GM12878 (cell line): ENCODE data around the gene HPSE2. TPM values are rescaled to one million over a fixed set of nuclear protein-coding genes. Genes with fewer than 3 reads are reported as not detected.

Experiments used
- ATAC-seq: fragments of 200-7000 bp; cut with Tn5 transposase; 3 replicates; pipeline ENCODE4 v1.9.1; 2020; ENCODE audit warnings: mild to moderate bottlenecking, moderate library complexity
- BruUV-seq: library from RNA; stranded (reverse); fragments of 400-500 nt; replicated peaks from 2 replicates; lab custom pipeline; 2021; lab: Mats Ljungman, UMichigan
- CTCF ChIA-PET: fragments of 300-600 bp; sonication (Branson Sonifier 250); formaldehyde crosslinking; extraction: SDS; loops from one replicate; lab custom pipeline; 2021; ENCODE audit warnings: inconsistent platforms; lab: Yijun Ruan, JAX
- POLR2A ChIA-PET: fragments of 350-600 bp; formaldehyde crosslinking; extraction: SDS; loops from one replicate; lab custom pipeline; 2021; ENCODE audit warnings: inconsistent platforms; lab: Charles Lee
- RAD21 ChIA-PET: fragments of 300-600 bp; sonication (Branson Sonifier 250); formaldehyde crosslinking; loops from one replicate; lab custom pipeline; 2023; ENCODE audit warnings: antibody characterized with exemption; ENCODE audit not compliant: unreplicated experiment; lab: Charles Lee
- SMC1A ChIA-PET: fragments of 300-600 bp; sonication (Branson Sonifier 250); formaldehyde crosslinking; loops from one replicate; lab custom pipeline; 2023; ENCODE audit not compliant: unreplicated experiment, uncharacterized antibody; lab: Charles Lee
- DNase-seq: peaks from one replicate; pipeline ENCODE4 v3.0.0-alpha.2; 2011; ENCODE audit warnings: low read depth, low spot score
- FAIRE-seq: peaks from 3 replicates; lab custom pipeline; 2011; peaks lifted over from hg19 to GRCh38; lab: Jason Lieb, UNC
- H2AFZ ChIP-seq: 2 replicates; pipeline ENCODE4 v1.6.0; 2011; ENCODE audit warnings: low read depth, low read length, control low read depth; ENCODE audit not compliant: control insufficient read depth
- H3K27ac ChIP-seq: 2 replicates; pipeline ENCODE4 v1.5.1; 2011; ENCODE audit warnings: control low read depth; ENCODE audit not compliant: control insufficient read depth, insufficient read depth
- H3K27me3 ChIP-seq, 2 experiments: replicated peaks in 1 of 2; 2 replicates each; pipeline versions ENCODE4 v1.6.0 to v1.6.1; 2011; ENCODE audit warnings: low read length in 1 of 2; ENCODE audit not compliant: control insufficient read depth in 2 of 2, insufficient read depth in 2 of 2
- H3K36me3 ChIP-seq, 2 experiments: 2 replicates each; pipeline ENCODE4 v1.5.1; 2011; ENCODE audit warnings: low read length in 1 of 2; ENCODE audit not compliant: control insufficient read depth in 2 of 2, insufficient read depth in 2 of 2
- H3K4me1 ChIP-seq: 2 replicates; pipeline ENCODE4 v1.6.1; 2011; ENCODE audit warnings: mild to moderate bottlenecking, low read length, moderate library complexity, mixed read lengths; ENCODE audit not compliant: control insufficient read depth, insufficient read depth
- H3K4me2 ChIP-seq: 2 replicates; pipeline ENCODE4 v1.6.0; 2011; ENCODE audit warnings: control low read depth; ENCODE audit not compliant: control insufficient read depth, insufficient read depth
- H3K4me3 ChIP-seq: fragments of 200-600 bp; sonication (generic); 2 replicates; pipeline ENCODE4 v1.5.1; 2016
- H3K79me2 ChIP-seq: 2 replicates; pipeline ENCODE4 v1.6.0; 2011; ENCODE audit warnings: low read length; ENCODE audit not compliant: control insufficient read depth, insufficient read depth
- H3K9ac ChIP-seq: 2 replicates; pipeline ENCODE4 v1.8.0; 2011; ENCODE audit warnings: low read length, control low read depth, mixed read lengths; ENCODE audit not compliant: control insufficient read depth, insufficient read depth
- H3K9me3 ChIP-seq: replicated peaks from 3 replicates; pipeline ENCODE4 v1.5.1; 2011; ENCODE audit warnings: mild to moderate bottlenecking, low read length; ENCODE audit not compliant: control insufficient read depth, insufficient read depth
- H4K20me1 ChIP-seq: 2 replicates; pipeline ENCODE4 v1.6.0; 2011; ENCODE audit not compliant: control insufficient read depth, insufficient read depth
- BRCA1 ChIP-seq: IDR thresholded peaks from 2 replicates; pipeline ENCODE4 v1.6.1; 2011; ENCODE audit warnings: low read depth, low read length, improper control_type of control experiment
- CHD1 ChIP-seq: IDR thresholded peaks from 2 replicates; pipeline ENCODE4 v1.6.1; 2012; ENCODE audit warnings: low read depth, low read length, improper control_type of control experiment
- CREM ChIP-seq: IDR thresholded peaks from 2 replicates; pipeline ENCODE4 v1.6.1; 2014; ENCODE audit warnings: antibody characterized with exemption, low read depth
- ESRRA ChIP-seq: IDR thresholded peaks from 2 replicates; pipeline ENCODE4 v1.6.1; 2012; ENCODE audit warnings: mild to moderate bottlenecking, low read length, improper control_type of control experiment
- IKZF1 ChIP-seq: fragments of 450-650 bp; conservative IDR thresholded peaks from 2 replicates; pipeline ENCODE4 v1.6.1; 2017; ENCODE audit warnings: antibody characterized with exemption, mild to moderate bottlenecking
- IKZF2 ChIP-seq, 2 experiments: fragments of 450-650 bp; IDR thresholded peaks; 2 replicates each; pipeline ENCODE4 v1.6.1; 2017; ENCODE audit warnings: mild to moderate bottlenecking in 2 of 2, moderate library complexity in 2 of 2
- MTA2 ChIP-seq: fragments of 450-650 bp; IDR thresholded peaks from 2 replicates; pipeline ENCODE4 v1.6.1; 2016; ENCODE audit warnings: low read depth, mild to moderate bottlenecking, moderate library complexity
- MYC ChIP-seq: IDR thresholded peaks from 2 replicates; pipeline ENCODE4 v1.6.1; 2011; ENCODE audit warnings: mild to moderate bottlenecking, low read length, moderate library complexity, inconsistent platforms; ENCODE audit not compliant: insufficient read depth, insufficient replicate concordance, insufficient read length, severe bottlenecking
- NR2F1 ChIP-seq: fragments of 450-650 bp; conservative IDR thresholded peaks from 2 replicates; pipeline ENCODE4 v1.6.1; 2017; ENCODE audit warnings: mild to moderate bottlenecking
- PKNOX1 ChIP-seq: fragments of 450-650 bp; IDR thresholded peaks from 2 replicates; pipeline ENCODE4 v1.6.1; 2016; ENCODE audit warnings: mild to moderate bottlenecking
- STAT1 ChIP-seq: fragments of 450-650 bp; conservative IDR thresholded peaks from 2 replicates; pipeline ENCODE4 v1.6.1; 2014; ENCODE audit warnings: antibody characterized with exemption, mild to moderate bottlenecking
- SUZ12 ChIP-seq: fragments of 200-600 bp; sonication (generic); IDR thresholded peaks from one replicate; pipeline ENCODE4 v1.6.1; 2018; ENCODE audit warnings: antibody characterized with exemption, mild to moderate bottlenecking; ENCODE audit not compliant: unreplicated experiment
- ZNF622 ChIP-seq: fragments of 450-650 bp; IDR thresholded peaks from 2 replicates; pipeline ENCODE4 v1.6.1; 2017; ENCODE audit warnings: mild to moderate bottlenecking, inconsistent platforms
- ZZZ3 ChIP-seq: IDR thresholded peaks from 2 replicates; pipeline ENCODE4 v1.6.1; 2011; ENCODE audit warnings: low read depth; ENCODE audit not compliant: control insufficient read depth, insufficient read length
- WGBS: methylation state at CpG from one replicate; pipeline ENCODE4 v1.1.6; 2016; ENCODE audit warnings: low lambda C conversion rate; ENCODE audit not compliant: insufficient replicate concordance, insufficient coverage; ENCODE audit errors: missing lambda C conversion rate; 5-methylcytosine and 5-hydroxymethylcytosine counted together
- in situ Hi-C: fragments of 300-500 bp; cut with MboI; formaldehyde crosslinking; loops from 9 replicates; pipeline ENCODE4 v1.14.3; 2018; ENCODE audit warnings: mixed read lengths
- intact Hi-C: fragments of 100-400 bp; cut with micrococcal nuclease; formaldehyde crosslinking; loops from one replicate; pipeline ENCODE4 v1.14.2; 2022; ENCODE audit not compliant: unreplicated experiment
- polyA plus RNA-seq, 11 experiments: library from polyadenylated mRNA; depleted of rRNA in 4 of 11; unstranded in 6 of 11; stranded (reverse) in 5 of 11; fragments of >200 nt; fragmentation: Nextera tagmentation in 4 of 11; fragmentation: Illumina TruSeq in 1 of 11; extraction: Ambion mirVana in 4 of 11; extraction: Trizol in 1 of 11; gene quantifications; 1 replicate in 1 of 11; 2 replicates in 10 of 11; pipeline versions ENCODE4 v1.2.1 to v1.2.3, GENCODE V29; 2011 to 2016; ENCODE audit warnings: inconsistent platforms in 2 of 11, missing spikeins in 2 of 11, low read depth in 1 of 11
- total RNA-seq, 4 experiments: library from RNA; depleted of rRNA in 3 of 4; stranded (reverse); fragments of >200 nt in 3 of 4; fragmentation: Illumina TruSeq in 1 of 4; extraction: Trizol in 1 of 4; gene quantifications; 2 replicates each; pipeline versions ENCODE4 v1.2.1 to v1.2.3, GENCODE V29; 2013 to 2021
- TF ChIP-seq, protein P1 (sequence below): IDR thresholded peaks from 2 replicates; pipeline ENCODE4 v1.6.1; 2012; ENCODE audit warnings: low read depth, low read length, improper control_type of control experiment
- TF ChIP-seq, protein P2 (sequence below): IDR thresholded peaks from 2 replicates; pipeline ENCODE4 v1.6.1; 2012; ENCODE audit warnings: low read length, inconsistent platforms

The HPSE2 gene
- total and polyA plus RNA-seq, 10 of the 15 experiments (the other 5 are each of a cell fraction or from before 2014, with no cell fraction given), result 0.06 TPM; not detected in 9

GRCh38 chr10:98778277-98778759, 457.3 kb downstream of the HPSE2 start:
- Histone ChIP-seq H3K4me1 (no peaks in the 10 kb centered on the region; the same call in 1 of the 2 replicates), H3K4me3 (no peak overlapping the region), H3K9me3 (no peaks in the 10 kb centered on the region), H2AFZ (no peak overlapping the region), H3K79me2 (no peaks in the 10 kb centered on the region), H3K36me3 (no peaks in the 10 kb centered on the region), H3K27me3 (no peaks in the 10 kb centered on the region), H3K27ac (no peak overlapping the region), H4K20me1 (no peaks in the 10 kb centered on the region), H3K9ac (no peak overlapping the region), H3K4me2 (no peak overlapping the region)
- in situ Hi-C loops (no loop called here), intact Hi-C loops (no loop called here)
- SMC1A ChIA-PET, result no interaction called here
- 2% methylated on average over 3 of the region's 3 CpGs for WGBS
- DNase-seq, result no peak
- CTCF ChIA-PET, result no interaction called here
- RAD21 ChIA-PET, result no interaction called here
- no peak for FAIRE-seq
- POLR2A ChIA-PET, result no interaction called here
- BruUV-seq, result no TSS peak
- ATAC-seq, result peak; percentile 51
- TF ChIP-seq MTA2 (0 out of 2 replicates have a peak, but pooled peaks have one; percentile 21), ZZZ3 (peak; percentile 56), NR2F1 (peak; percentile 54), BRCA1 (no peak), ZNF622 (no peak), IKZF2 (IDR thresholded peaks at IDR 0.05) (peak in 1 of 2 experiments; percentile 50; a peak in 3 of 4 replicates)

DNA sequence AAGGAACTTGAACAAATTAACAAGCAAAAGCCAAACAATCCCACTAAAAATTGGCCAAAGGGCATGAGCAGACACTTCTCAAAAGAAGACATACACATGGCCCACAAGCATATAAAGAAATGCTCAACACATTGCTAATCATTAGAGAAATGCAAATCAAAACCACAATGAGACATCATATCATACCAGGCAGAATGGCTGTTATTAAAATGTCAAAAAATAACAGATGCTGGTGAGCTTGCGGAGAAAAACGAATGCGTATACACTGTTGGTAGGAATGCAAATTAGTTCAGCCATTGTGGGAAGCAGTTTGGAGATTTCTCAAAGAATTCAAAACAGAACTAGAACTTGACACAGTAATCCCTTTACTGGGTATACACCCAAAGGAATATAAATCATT, 477.2 kb downstream of the HPSE2 start:
- intact Hi-C loops, result no loop called here
- no peaks in the 10 kb centered on the region for H3K9me3 ChIP-seq
- SMC1A ChIA-PET, result no interaction called here
- no peaks in the 10 kb centered on the region for H3K27me3 ChIP-seq
- no peak overlapping the region for H3K27ac ChIP-seq
- 6% methylated on average over 3 of the region's 3 CpGs for WGBS
- H2AFZ ChIP-seq, result no peak overlapping the region
- no peak overlapping the region for H3K4me3 ChIP-seq
- BruUV-seq, result no TSS peak
- POLR2A ChIA-PET, result no interaction called here
- H3K9ac ChIP-seq, result no peak overlapping the region
- no peaks in the 10 kb centered on the region for H3K36me3 ChIP-seq
- no peak for ATAC-seq
- no peaks in the 10 kb centered on the region for H4K20me1 ChIP-seq
- H3K4me1 ChIP-seq, result no peaks in the 10 kb centered on the region
- in situ Hi-C loops, result no loop called here
- RAD21 ChIA-PET, result no interaction called here
- CTCF ChIA-PET, result no interaction called here
- no peak for FAIRE-seq
- H3K79me2 ChIP-seq, result no peaks in the 10 kb centered on the region
- DNase-seq, result no peak
- no peak overlapping the region for H3K4me2 ChIP-seq
- TF ChIP-seq SUZ12, result no peak
- TF ChIP-seq PKNOX1, result no peak
- no peak for TF ChIP-seq CREM
- no peak for TF ChIP-seq MYC
- TF ChIP-seq STAT1, result no peak
- no peak for TF ChIP-seq ESRRA
- TF ChIP-seq CHD1, result no peak
- TF ChIP-seq, protein P1, sequence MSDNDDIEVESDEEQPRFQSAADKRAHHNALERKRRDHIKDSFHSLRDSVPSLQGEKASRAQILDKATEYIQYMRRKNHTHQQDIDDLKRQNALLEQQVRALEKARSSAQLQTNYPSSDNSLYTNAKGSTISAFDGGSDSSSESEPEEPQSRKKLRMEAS, result no peak
- TF ChIP-seq, protein P2, sequence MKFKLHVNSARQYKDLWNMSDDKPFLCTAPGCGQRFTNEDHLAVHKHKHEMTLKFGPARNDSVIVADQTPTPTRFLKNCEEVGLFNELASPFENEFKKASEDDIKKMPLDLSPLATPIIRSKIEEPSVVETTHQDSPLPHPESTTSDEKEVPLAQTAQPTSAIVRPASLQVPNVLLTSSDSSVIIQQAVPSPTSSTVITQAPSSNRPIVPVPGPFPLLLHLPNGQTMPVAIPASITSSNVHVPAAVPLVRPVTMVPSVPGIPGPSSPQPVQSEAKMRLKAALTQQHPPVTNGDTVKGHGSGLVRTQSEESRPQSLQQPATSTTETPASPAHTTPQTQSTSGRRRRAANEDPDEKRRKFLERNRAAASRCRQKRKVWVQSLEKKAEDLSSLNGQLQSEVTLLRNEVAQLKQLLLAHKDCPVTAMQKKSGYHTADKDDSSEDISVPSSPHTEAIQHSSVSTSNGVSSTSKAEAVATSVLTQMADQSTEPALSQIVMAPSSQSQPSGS, result no peak
- no peak for TF ChIP-seq IKZF1
